Upper lobe of left lung (tissue), 4 donors: ENCODE results near the gene P3R3URF.

ENCODE experiments used
- CTCF ChIP-seq, 6 experiments: fragments of 450-650 bp in 4 of 6; fragments of 200-600 bp in 2 of 6; sonication (generic) in 2 of 6; IDR thresholded peaks; one replicate each; pipeline ENCODE4 v1.5.1; 2016 to 2019; ENCODE audit warnings: antibody characterized with exemption in 6 of 6
- EP300 ChIP-seq, 4 donors: sonication (generic); formaldehyde crosslinking; IDR thresholded peaks; one replicate each; pipeline ENCODE4 v1.5.1; 2017; ENCODE audit warnings: antibody characterized with exemption in 4 of 4, control low read depth in 2 of 4
- POLR2A ChIP-seq, 4 donors: fragments of 450-650 bp; IDR thresholded peaks; one replicate each; pipeline ENCODE4 v1.5.1; 2016 to 2017; ENCODE audit warnings: antibody characterized with exemption in 4 of 4, mild to moderate bottlenecking in 2 of 4

GRCh38 chr1:46184920-46185658 lies 8.8 kb upstream of the P3R3URF start:
- TF ChIP-seq POLR2A (IDR thresholded peaks at IDR 0.05) (no peak), CTCF (IDR thresholded peaks at IDR 0.05) (no peak), EP300 (IDR thresholded peaks at IDR 0.05) (no peak)
